Measurements from ENCODE around the gene RSPO3.
"Not testable (repeated sequence)": the region's sequence is repeated elsewhere in the genome, so short reads cannot be mapped to it uniquely, and the experiment has no call there.

RSPO3 gene

DNA sequence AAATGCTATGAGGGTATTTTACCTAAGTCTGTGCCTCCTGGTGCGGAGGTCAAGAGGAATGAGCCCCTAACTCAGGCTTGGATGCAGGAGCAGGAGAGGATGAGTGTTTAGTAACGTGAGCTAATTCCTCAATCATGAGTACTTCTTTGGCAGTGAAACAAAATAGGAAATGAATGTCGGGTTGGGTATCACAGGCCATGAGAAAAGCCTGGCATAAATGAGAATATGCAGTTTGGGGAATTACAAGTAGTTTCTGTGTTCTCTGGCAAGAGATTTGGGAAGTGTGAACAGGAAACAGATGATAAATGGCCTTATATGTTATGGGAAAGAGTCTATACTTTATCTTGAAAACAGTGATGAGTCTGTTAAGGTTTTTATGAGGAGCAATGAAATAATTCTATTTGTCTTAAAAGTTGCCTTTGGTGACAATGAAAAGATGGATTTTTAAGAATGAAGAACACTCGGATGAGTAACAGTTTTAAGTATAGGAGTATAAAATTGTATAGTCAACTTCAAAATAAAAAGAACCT lies 89.2 kb downstream of the RSPO3 start:
- no peak for DNase-seq
- Histone ChIP-seq H3K4me1 (no peaks in the 10 kb centered on the region), H3K9me3 (no peaks in the 10 kb centered on the region), H3K4me3 (ENCODE audit: low read depth, low read length) (no peak overlapping the region), H3K27me3 (peaks cover 17% of the 10 kb centered on the region), H3K36me3 (no peaks in the 10 kb centered on the region)
- no peak for TF ChIP-seq CTCF (IDR thresholded peaks at IDR 0.05; ENCODE audit: low read depth, low read length)

DNA sequence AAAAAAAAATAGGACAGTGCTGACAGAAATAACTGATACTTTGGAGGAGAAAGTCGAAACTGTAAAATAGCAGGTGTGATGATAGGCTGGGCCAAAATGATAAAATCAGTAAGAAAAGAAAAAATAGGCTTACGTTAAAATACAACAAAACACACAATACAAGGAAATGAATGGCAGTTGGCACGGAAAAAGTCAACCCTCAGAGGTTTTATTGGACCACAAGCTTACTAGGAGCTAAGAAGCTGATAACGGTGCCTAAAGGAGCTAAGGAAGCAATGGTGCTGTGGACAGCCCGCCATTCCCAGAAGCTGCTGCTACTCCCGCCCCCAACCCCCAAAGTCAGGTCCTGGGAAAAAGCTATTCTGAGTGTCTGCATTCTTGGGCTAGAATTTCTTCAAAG lies 92.3 kb downstream of the RSPO3 start:
- H3K4me1 ChIP-seq, result no peaks in the 10 kb centered on the region
- no peak for DNase-seq
- peaks cover 17% of the 10 kb centered on the region for H3K27me3 ChIP-seq

GRCh38 chr6:127212376-127212775 lies 93.9 kb downstream of the RSPO3 start:
- no peaks in the 10 kb centered on the region for H3K4me1 ChIP-seq
- H3K9me3 ChIP-seq, result no peaks in the 10 kb centered on the region
- DNase-seq, result no peak
- H3K27me3 ChIP-seq, result peaks cover 14% of the 10 kb centered on the region
- no peak overlapping the region for H3K4me3 ChIP-seq (ENCODE audit: low read depth, low read length)
- no peaks in the 10 kb centered on the region for H3K36me3 ChIP-seq
- TF ChIP-seq CTCF (IDR thresholded peaks at IDR 0.05; ENCODE audit: low read depth, low read length), result no peak

More for the DNA sequence above, 92.3 kb downstream of the RSPO3 start:
- TF ChIP-seq CTCF (IDR thresholded peaks at IDR 0.05; ENCODE audit: low read depth, low read length), result no peak
- H3K4me3 ChIP-seq (ENCODE audit: low read depth, low read length), result no peak overlapping the region
- H3K36me3 ChIP-seq, result no peaks in the 10 kb centered on the region
- no peaks in the 10 kb centered on the region for H3K9me3 ChIP-seq

DNA sequence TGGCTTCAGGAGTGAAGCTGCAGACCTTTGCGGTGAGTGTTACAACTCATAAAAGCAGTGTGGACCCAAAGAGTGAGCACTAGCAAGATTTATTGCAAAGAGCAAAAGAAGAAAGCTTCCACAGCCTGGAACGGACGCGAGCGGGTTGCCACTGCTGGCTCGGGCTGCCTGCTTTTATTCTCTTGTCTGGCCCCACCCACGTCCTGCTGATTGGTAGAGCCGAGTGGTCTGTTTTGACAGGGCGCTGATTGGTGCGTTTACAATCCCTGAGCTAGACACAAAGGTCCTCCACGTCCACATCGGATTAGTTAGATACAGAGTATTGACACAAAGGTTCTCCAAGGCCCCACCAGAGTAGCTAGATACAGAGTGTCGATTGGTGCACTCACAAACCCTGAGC lies 95.6 kb downstream of the RSPO3 start:
- DNase-seq; H3K36me3 ChIP-seq; H3K9me3 ChIP-seq; H3K27me3 ChIP-seq; H3K4me3 ChIP-seq (ENCODE audit: low read depth, low read length); H3K4me1 ChIP-seq: not testable (repeated sequence)

GRCh38 chr6:127214531-127214930 lies 96.1 kb downstream of the RSPO3 start:
- not testable (repeated sequence) for H3K9me3 ChIP-seq; H3K27me3 ChIP-seq; H3K36me3 ChIP-seq; DNase-seq; H3K4me1 ChIP-seq; H3K4me3 ChIP-seq (ENCODE audit: low read depth, low read length)

GRCh38 chr6:127215931-127216330 lies 97.5 kb downstream of the RSPO3 start:
- TF ChIP-seq CTCF (IDR thresholded peaks at IDR 0.05; ENCODE audit: low read depth, low read length), result no peak
- H3K36me3 ChIP-seq, result no peaks in the 10 kb centered on the region
- no peaks in the 10 kb centered on the region for H3K4me1 ChIP-seq
- H3K4me3 ChIP-seq (ENCODE audit: low read depth, low read length), result no peak overlapping the region
- H3K27me3 ChIP-seq, result no peaks in the 10 kb centered on the region; the same call in 1 of the 2 replicates
- no peak for DNase-seq
- no peaks in the 10 kb centered on the region for H3K9me3 ChIP-seq

- no peak for DNase-seq
- Histone ChIP-seq H3K9me3 (no peaks in the 10 kb centered on the region), H3K36me3 (no peaks in the 10 kb centered on the region), H3K4me1 (no peaks in the 10 kb centered on the region), H3K4me3 (ENCODE audit: low read depth, low read length) (no peak overlapping the region), H3K27me3 (no peaks in the 10 kb centered on the region; the same call in 1 of the 2 replicates)
- no peak for TF ChIP-seq CTCF (IDR thresholded peaks at IDR 0.05; ENCODE audit: low read depth, low read length)
These were observed 98.6 kb downstream of the RSPO3 start for GRCh38 chr6:127216810-127217789.

All from BE2C (cell line).